GM20000 (cell line): ENCODE measurements around the gene SPDYE18.
"Not testable (repeated sequence)": the region's sequence is repeated elsewhere in the genome, so short reads cannot be mapped to it uniquely, and the experiment has no call there.

Source experiments
- DNase-seq: peaks from one replicate; pipeline ENCODE4 v3.0.0; 2012; ENCODE audit warnings: low spot score

Gene SPDYE18

DNA sequence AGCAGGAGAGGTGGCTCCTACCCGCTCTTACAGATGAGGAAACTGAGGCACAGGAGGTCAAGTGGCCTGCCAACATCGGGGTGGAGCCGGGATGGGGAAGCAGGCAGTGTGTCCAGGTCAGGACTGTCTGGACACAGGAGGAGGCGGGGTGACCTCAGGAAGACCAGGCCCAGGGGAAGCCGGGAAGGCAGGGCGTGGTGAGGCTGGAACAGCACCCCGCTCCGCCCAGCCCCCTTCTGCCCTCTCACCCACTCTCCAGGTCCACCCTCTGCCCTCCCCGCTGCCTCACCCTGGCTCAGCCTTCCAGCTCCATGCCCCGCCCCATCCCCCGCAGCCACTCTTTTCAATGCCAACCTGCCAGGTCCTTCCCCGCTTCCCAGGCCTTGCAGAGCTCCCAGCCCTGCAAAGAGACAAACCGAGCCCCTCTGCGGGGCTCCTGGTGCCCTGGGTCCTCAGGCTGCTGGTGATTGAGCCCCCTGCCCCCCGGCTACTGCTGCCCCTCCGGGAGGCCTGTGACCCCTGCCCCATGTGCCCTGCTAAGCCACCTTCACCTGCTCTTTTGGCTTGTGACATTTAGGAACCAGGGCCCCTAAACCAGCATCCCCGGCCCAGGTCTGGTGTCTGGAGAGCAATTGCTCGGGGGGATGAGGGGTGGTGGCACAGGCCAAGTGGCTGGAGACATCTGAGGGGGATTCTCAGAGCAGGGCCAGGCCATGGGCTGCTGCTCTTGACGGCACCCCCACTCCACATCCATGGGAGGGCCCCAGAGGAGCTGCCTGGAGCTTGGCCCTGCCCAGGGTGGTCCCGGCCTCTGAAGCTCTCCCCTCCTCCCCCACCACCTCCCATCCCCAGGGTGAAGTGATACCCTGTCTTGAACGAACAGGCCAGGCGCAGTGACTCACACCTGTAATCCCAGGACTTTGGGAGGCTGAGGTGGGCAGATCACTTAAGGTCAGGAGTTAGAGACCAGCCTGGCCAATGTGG lies 55.9 kb downstream of the SPDYE18 start:
- not testable (repeated sequence) for DNase-seq

DNA sequence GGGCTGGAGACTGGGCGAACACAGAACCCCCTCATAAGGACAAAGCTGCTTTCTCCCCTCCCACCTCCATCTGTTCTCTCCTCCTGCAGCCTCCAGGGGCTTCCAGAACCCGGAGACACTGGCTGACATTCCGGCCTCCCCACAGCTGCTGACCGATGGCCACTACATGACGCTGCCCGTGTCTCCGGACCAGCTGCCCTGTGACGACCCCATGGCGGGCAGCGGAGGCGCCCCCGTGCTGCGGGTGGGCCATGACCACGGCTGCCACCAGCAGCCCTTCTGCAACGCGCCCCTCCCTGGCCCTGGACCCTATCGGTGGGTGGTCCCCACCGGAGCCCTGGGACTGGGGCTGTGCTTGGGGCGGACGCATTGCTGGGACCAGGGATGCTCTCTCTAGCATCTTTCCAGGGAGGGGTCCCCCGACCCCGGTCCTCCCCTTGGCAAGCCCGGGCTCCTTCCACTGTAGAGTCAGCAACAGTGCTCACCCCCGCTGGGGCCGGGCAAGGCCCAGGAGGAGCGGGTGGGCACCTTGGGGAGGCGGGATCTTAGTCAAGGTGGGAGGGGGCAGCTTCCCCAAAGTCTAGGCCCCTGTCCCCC lies 56.8 kb downstream of the SPDYE18 start:
- not testable (repeated sequence) for DNase-seq

DNA sequence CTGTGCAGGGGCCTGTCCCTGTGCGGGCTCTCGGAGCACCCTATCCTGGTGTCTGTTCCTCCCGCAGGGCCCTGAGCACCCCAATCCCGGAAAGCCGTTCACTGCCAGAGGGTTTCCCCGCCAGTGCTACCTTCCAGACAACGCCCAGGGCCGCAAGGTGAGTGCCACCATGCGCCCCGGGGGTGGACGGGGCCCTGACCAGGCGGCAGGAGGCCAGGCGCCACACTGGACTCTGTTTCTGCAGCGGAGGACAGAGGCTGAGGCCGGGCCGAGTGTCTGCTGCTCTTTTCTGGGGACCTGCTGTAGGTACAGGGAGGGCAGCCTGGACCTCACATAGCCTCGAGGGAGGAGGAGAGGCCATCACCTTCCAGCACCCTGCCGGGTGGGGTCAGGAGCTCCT lies 58.2 kb downstream of the SPDYE18 start:
- not testable (repeated sequence) for DNase-seq

DNA sequence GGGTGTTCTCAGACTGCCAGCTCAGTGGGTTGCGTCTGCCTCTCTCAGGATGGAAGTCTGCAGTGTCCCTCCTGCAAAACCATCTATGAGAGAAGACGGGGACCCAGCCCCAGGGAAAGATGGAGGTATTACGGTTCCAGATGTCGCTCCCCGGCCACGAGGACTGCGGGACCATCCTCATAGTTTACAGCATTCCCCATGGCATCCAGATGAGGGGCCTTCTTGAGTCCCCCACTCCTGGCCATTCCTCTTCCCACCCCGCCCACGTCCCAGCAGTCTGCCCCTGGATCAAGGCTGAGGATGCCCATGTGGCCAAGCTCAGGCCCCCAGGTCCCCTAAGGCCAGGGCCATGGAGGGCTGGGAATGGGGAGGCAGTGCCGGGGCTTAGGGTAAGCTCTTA lies 59.1 kb downstream of the SPDYE18 start:
- not testable (repeated sequence) for DNase-seq

DNA sequence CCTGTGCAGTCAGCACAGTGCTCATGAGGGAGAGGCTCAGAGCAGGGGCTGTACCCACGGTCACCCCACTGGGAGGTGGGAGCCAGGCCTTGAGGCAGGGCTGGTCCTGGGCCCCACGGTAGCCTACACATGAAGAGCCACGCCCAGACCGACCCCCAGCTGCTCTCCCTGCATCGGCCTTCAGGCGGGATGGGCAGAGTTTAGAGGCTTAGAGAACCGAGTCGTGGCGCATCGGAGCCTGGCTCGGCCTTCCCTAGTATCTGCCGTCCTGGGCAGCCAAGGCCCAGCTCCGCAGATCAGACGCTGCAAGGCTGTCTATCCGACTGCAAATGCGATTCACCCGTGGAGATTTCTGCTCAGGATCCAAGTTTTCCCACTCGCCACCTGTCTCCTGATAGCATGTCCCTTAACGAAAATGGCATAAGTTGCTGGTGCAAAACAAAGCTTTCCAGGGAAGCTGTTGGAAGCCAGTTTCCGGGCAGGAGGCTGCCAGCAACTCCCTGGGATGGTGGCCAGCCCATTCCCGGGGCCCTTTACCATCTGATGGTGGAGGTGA lies 59.6 kb downstream of the SPDYE18 start:
- not testable (repeated sequence) for DNase-seq

DNA sequence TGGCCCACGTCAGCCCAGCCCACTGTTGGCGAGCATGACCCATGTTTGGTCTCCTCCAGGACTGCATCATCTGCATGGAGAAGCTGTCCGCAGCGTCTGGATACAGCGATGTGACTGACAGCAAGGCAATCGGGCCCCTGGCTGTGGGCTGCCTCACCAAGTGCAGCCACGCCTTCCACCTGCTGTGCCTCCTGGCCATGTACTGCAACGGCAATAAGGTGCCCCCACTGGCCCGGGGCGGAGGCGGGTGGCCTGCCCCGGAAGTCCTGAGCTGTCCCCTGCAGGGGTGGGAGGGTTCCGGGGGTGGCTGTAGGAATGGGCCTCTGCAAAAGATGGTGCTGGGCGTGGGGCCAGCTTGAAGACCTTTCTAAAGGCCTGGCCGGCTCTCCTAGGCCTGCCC lies 60.3 kb downstream of the SPDYE18 start:
- not testable (repeated sequence) for DNase-seq
